Smooth muscle cell (in vitro differentiated cells): ENCODE data around the gene CARMIL1. TPM values are rescaled to one million over a fixed set of nuclear protein-coding genes. Genes with fewer than 3 reads are reported as not detected.

Experiments
- DNase-seq: peaks from one replicate; lab custom pipeline; 2025; ENCODE audit not compliant: unreplicated experiment; lab: John Stamatoyannopoulos, UW
- H2AFZ ChIP-seq: fragments of 200-600 bp; sonication (generic); 2 replicates; pipeline ENCODE4 v1.6.0; 2016; ENCODE audit warnings: antibody characterized with exemption, low read depth, mild to moderate bottlenecking
- H3F3A ChIP-seq: fragments of 200-600 bp; sonication (generic); 2 replicates; pipeline ENCODE4 v1.6.0; 2017; ENCODE audit warnings: antibody characterized with exemption, low read depth
- H3K27ac ChIP-seq: fragments of 200-600 bp; sonication (generic); 2 replicates; pipeline ENCODE4 v1.5.1; 2016; ENCODE audit warnings: low read depth, mild to moderate bottlenecking
- H3K27me3 ChIP-seq: fragments of 200-600 bp; sonication (generic); 2 replicates; pipeline ENCODE4 v1.6.1; 2016; ENCODE audit warnings: low read depth, mild to moderate bottlenecking
- H3K36me3 ChIP-seq: fragments of 200-600 bp; sonication (generic); 2 replicates; pipeline ENCODE4 v1.5.1; 2016; ENCODE audit warnings: low read depth
- H3K4me1 ChIP-seq: fragments of 200-600 bp; sonication (generic); 2 replicates; pipeline ENCODE4 v1.5.1; 2016; ENCODE audit warnings: low read depth
- H3K4me2 ChIP-seq: fragments of 200-600 bp; sonication (generic); 2 replicates; pipeline ENCODE4 v1.6.0; 2016; ENCODE audit warnings: mild to moderate bottlenecking
- H3K4me3 ChIP-seq: fragments of 200-600 bp; sonication (generic); 2 replicates; pipeline ENCODE4 v1.5.1; 2016; ENCODE audit warnings: mild to moderate bottlenecking
- H3K79me2 ChIP-seq: fragments of 200-600 bp; sonication (generic); 2 replicates; pipeline ENCODE4 v1.6.0; 2016; ENCODE audit warnings: low read depth, mild to moderate bottlenecking
- H3K9ac ChIP-seq: fragments of 200-600 bp; sonication (generic); 2 replicates; pipeline ENCODE4 v1.6.0; 2016; ENCODE audit warnings: low read depth
- H3K9me3 ChIP-seq: fragments of 200-600 bp; sonication (generic); replicated peaks from 2 replicates; pipeline ENCODE4 v1.5.1; 2016; ENCODE audit warnings: low read depth
- H4K20me1 ChIP-seq: fragments of 200-600 bp; sonication (generic); 2 replicates; pipeline ENCODE4 v1.6.0; 2016; ENCODE audit warnings: low read depth
- WGBS: methylation state at CpG from one replicate; pipeline ENCODE4 v1.1.7; 2016; ENCODE audit warnings: low lambda C conversion rate; 5-methylcytosine and 5-hydroxymethylcytosine counted together
- polyA plus RNA-seq: library from polyadenylated mRNA; unstranded; fragments of >200 nt; fragmentation: Nextera tagmentation; extraction: Ambion mirVana; gene quantifications from 2 replicates; pipeline ENCODE4 v1.2.1, GENCODE V29; 2016
- small RNA-seq: library from RNA; depleted of rRNA; stranded (forward); fragments of <200 nt; gene quantifications from one replicate; pipeline ENCODE3, GENCODE V24; 2014
- total RNA-seq: library from RNA; depleted of rRNA; stranded (reverse); fragments of >200 nt; gene quantifications from 2 replicates; pipeline ENCODE4 v1.2.3, GENCODE V29; 2014
- TF ChIP-seq, protein P1 (sequence below): fragments of 200-600 bp; sonication (generic); IDR thresholded peaks from 2 replicates; pipeline ENCODE4 v1.5.1; 2017; ENCODE audit warnings: borderline replicate concordance, mild to moderate bottlenecking, antibody characterized with exemption; ENCODE audit not compliant: insufficient read depth, poor library complexity, severe bottlenecking

Gene CARMIL1
- total and polyA plus RNA-seq, 2 experiments from 2014 or later: 7.6 to 24.1 TPM

DNA sequence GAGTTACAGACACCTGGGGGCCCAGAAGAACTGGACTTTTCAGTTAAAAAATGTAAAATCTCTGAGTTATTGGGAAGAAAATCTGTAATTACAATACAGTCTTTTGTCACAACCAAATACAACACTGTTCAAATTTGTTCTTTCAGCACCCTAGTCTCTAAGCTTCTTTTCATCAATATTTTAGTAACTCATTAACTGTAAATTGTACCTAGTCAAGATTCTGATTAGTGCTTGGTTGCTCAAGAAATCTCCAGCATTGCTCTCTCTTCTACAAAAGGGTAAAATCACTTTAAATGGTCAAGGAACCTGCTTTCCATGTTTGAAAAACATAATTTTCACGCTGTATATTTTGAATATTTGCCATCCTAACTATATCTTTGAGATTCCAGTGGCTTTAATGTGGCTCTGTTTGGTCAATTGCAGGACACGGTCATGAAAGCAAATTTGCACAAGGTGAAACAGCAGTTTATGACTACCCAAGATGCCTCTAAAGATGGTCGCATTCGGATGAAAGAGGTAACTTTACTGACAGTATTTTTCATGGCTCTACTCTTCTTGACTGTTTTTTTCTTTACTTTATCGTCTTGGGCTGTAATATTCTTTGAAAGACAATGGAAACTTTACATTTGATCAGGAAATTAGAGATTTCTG, 382.1 kb downstream of the CARMIL1 start:
- Histone ChIP-seq H2AFZ (no peak overlapping the region), H3K4me3 (peak overlapping the region; percentile 1), H3K4me1 (no peaks in the 10 kb centered on the region), H3K27ac (no peak overlapping the region), H3K36me3 (no peaks in the 10 kb centered on the region), H3K79me2 (no peaks in the 10 kb centered on the region), H3K4me2 (no peak overlapping the region), H4K20me1 (no peaks in the 10 kb centered on the region), H3K27me3 (no peaks in the 10 kb centered on the region), H3K9ac (no peak overlapping the region), H3F3A (no peaks in the 10 kb centered on the region), H3K9me3 (no peaks in the 10 kb centered on the region)
- 90% methylated on average over 5 of the region's 5 CpGs for WGBS
- DNase-seq: no peak
- TF ChIP-seq, protein P1, sequence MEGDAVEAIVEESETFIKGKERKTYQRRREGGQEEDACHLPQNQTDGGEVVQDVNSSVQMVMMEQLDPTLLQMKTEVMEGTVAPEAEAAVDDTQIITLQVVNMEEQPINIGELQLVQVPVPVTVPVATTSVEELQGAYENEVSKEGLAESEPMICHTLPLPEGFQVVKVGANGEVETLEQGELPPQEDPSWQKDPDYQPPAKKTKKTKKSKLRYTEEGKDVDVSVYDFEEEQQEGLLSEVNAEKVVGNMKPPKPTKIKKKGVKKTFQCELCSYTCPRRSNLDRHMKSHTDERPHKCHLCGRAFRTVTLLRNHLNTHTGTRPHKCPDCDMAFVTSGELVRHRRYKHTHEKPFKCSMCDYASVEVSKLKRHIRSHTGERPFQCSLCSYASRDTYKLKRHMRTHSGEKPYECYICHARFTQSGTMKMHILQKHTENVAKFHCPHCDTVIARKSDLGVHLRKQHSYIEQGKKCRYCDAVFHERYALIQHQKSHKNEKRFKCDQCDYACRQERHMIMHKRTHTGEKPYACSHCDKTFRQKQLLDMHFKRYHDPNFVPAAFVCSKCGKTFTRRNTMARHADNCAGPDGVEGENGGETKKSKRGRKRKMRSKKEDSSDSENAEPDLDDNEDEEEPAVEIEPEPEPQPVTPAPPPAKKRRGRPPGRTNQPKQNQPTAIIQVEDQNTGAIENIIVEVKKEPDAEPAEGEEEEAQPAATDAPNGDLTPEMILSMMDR: no peak

DNA sequence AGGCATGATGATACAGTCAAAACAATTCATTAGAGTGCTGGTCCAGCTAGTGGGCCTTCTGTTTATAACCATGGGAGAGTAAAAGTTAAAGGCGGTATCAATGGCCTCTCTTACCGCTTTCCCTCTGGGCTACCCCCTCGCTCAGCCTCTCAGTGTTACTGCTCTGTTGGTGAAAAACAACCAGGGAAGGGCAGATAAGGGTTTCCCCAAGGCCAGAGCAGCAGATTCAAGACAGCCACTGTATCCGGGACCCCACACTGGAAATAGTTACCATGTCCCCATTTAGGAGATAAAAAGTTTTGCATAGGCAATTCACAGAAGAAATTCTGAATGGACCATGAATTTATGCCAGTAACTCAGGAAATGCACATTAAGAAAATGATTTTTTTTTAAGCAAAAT, 386.3 kb downstream of the CARMIL1 start:
- no peaks in the 10 kb centered on the region for H3K36me3 ChIP-seq

DNA sequence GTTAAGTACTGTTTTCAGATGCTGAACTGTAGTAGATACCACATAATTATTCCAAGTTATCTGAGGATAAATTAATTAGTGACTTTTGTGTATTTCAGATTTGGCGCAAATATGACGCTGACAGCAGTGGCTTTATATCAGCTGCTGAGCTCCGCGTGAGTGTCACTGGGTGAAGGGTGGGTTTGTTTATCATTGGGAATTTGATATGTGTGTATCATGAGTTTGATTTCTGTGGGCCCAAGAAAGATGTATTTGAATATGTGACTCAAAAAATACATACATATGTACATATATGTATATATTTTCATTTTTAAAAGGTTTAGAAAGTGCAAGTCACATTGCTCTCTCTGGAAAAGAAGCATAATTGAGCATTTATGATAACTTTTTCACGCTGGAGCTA, 390.2 kb downstream of the CARMIL1 start:
- no peaks in the 10 kb centered on the region for H3K9me3 ChIP-seq
- no peak overlapping the region for H3K4me2 ChIP-seq
- peaks cover 5% of the 10 kb centered on the region for H3K27me3 ChIP-seq
- no peak overlapping the region for H3K4me3 ChIP-seq
- WGBS: 92% methylated on average over 5 of the region's 5 CpGs
- H2AFZ ChIP-seq: no peak overlapping the region
- H3F3A ChIP-seq: no peaks in the 10 kb centered on the region
- H3K36me3 ChIP-seq: no peaks in the 10 kb centered on the region
- no peaks in the 10 kb centered on the region for H3K4me1 ChIP-seq
- no peaks in the 10 kb centered on the region for H4K20me1 ChIP-seq
- DNase-seq: no peak
- no peak overlapping the region for H3K27ac ChIP-seq
- H3K79me2 ChIP-seq: no peaks in the 10 kb centered on the region
- H3K9ac ChIP-seq: no peak overlapping the region
- TF ChIP-seq, protein P1: no peak

More for the DNA sequence above, 386.3 kb downstream of the CARMIL1 start:
- Histone ChIP-seq H3K4me2 (no peak overlapping the region), H3K27ac (no peak overlapping the region), H3K79me2 (no peaks in the 10 kb centered on the region), H4K20me1 (no peaks in the 10 kb centered on the region), H3K4me3 (no peak overlapping the region), H2AFZ (no peak overlapping the region), H3K27me3 (no peaks in the 10 kb centered on the region), H3K4me1 (no peaks in the 10 kb centered on the region), H3F3A (no peaks in the 10 kb centered on the region), H3K9ac (no peak overlapping the region), H3K9me3 (no peaks in the 10 kb centered on the region)
- 90% methylated on average over 4 of the region's 4 CpGs for WGBS
- no peak for DNase-seq
- TF ChIP-seq, protein P1: no peak

Small RNA genes within 50 kb of the gene (small RNA-seq; reads per million reads assigned to genes)
- not detected for gene RF00019
- gene RNU6-987P: not detected
